Adrenal gland (tissue), 12 donors: ENCODE results near the gene STX2. TPM values are rescaled to one million over a fixed set of nuclear protein-coding genes. Genes with fewer than 3 reads are reported as not detected.
"Not testable (repeated sequence)": the region's sequence is repeated elsewhere in the genome, so short reads cannot be mapped to it uniquely, and the experiment has no call there.

Experiments used
- DNase-seq, 7 donors: peaks; one replicate each; pipeline ENCODE4 v3.0.0-alpha.2; 2019 to 2020
- H3K27ac ChIP-seq, 5 donors: fragments of 200-600 bp; sonication (generic) in 4 of 5; 1 replicate in 3 of 5; 2 replicates in 2 of 5; pipeline versions ENCODE4 v1.5.1 to v1.8.0; 2016 to 2020; ENCODE audit warnings: mild to moderate bottlenecking in 1 of 5
- H3K27me3 ChIP-seq: fragments of 200-600 bp; 2 replicates; pipeline ENCODE4 v1.8.0; 2021
- H3K36me3 ChIP-seq, 2 donors: fragments of 200-600 bp; replicated peaks in 1 of 2; 1 replicate in 1 of 2; 2 replicates in 1 of 2; pipeline versions ENCODE4 v1.5.1 to v1.8.0; 2018 to 2022
- H3K4me1 ChIP-seq, 2 donors: fragments of 200-600 bp; replicated peaks in 1 of 2; 1 replicate in 1 of 2; 2 replicates in 1 of 2; pipeline versions ENCODE4 v1.5.1 to v1.8.0; 2018 to 2021
- H3K4me3 ChIP-seq, 4 donors: fragments of 200-600 bp; sonication (generic) in 3 of 4; one replicate each; pipeline ENCODE4 v1.5.1; 2016 to 2018
- H3K9me3 ChIP-seq, 3 donors: fragments of 200-600 bp; sonication (generic) in 1 of 3; replicated peaks in 1 of 3; 1 replicate in 2 of 3; 2 replicates in 1 of 3; pipeline versions ENCODE4 v1.5.1 to v1.8.0; 2016 to 2021
- CTCF ChIP-seq, 6 experiments: fragments of 450-650 bp in 4 of 6; fragments of 200-600 bp in 2 of 6; sonication (generic) in 1 of 6; IDR thresholded peaks; 1 replicate in 5 of 6; 2 replicates in 1 of 6; pipeline versions ENCODE4 v1.5.1 to v1.8.0; 2016 to 2021; ENCODE audit warnings: antibody characterized with exemption in 6 of 6, mild to moderate bottlenecking in 2 of 6, moderate library complexity in 1 of 6
- POLR2A ChIP-seq, 2 donors: fragments of 450-650 bp; IDR thresholded peaks; one replicate each; pipeline ENCODE4 v1.6.1; 2017; ENCODE audit warnings: antibody characterized with exemption in 2 of 2, mild to moderate bottlenecking in 2 of 2, moderate library complexity in 1 of 2
- WGBS, 4 donors: extraction: QIAGEN DNeasy Blood & Tissue Kit in 2 of 4; methylation state at CpG; one replicate each; pipeline versions ENCODE4 v1.1.5 to v1.1.7; 2013 to 2017; 5-methylcytosine and 5-hydroxymethylcytosine counted together
- intact Hi-C, 2 donors: fragments of 100-400 bp; cut with DNase I; formaldehyde crosslinking; loops; one replicate each; pipeline versions ENCODE4 v1.14.1 to v1.15.0; 2022 to 2023
- polyA plus RNA-seq, 3 donors: library from polyadenylated mRNA; stranded (reverse); fragments of 200-250 nt in 2 of 3; fragments of 350-450 nt in 1 of 3; fragmentation: Illumina TruSeq in 1 of 3; extraction: RNeasy Lipid Tissue Mini Kit (QIAGEN cat#74804) in 1 of 3; gene quantifications; one replicate each; pipeline ENCODE4 v1.2.3, GENCODE V29; 2013 to 2014
- total RNA-seq, 9 donors: library from RNA; depleted of rRNA in 4 of 9; stranded (reverse); fragments of >200 nt in 4 of 9; fragments of 120-200 nt in 1 of 9; fragmentation: NEBNext Ultra II Directional in 1 of 9; extraction: Animal tissue kit (Norgen Biotek cat#: 25700) in 1 of 9; gene quantifications; one replicate each; pipeline versions ENCODE4 v1.1.0 to v1.2.4, GENCODE V29; 2013 to 2023
- donor health status: healthy with polysubstance abuse.
- donor health status: Bipolar disorder and iron deficiency.
- donor health status: DM: yes; HTN: yes; CAD: no.
- donor health status: DM: no; HTN: no; CAD: no.
- donor health status: DM: no; HTN: no; CAD: no.
- donor health status: DM: yes; HTN: yes; CAD: no.

The STX2 gene
- total and polyA plus RNA-seq, 12 donors = 8.3 to 23.8 (median 13.6) TPM

- Histone ChIP-seq H3K27me3 (no peaks in the 10 kb centered on the region), H3K9me3 (no peaks in the 10 kb centered on the region), H3K4me1 (no peaks in the 10 kb centered on the region), H3K36me3 (no peaks in the 10 kb centered on the region), H3K4me3 (no peak overlapping the region), H3K27ac (no peak overlapping the region)
- TF ChIP-seq CTCF (IDR thresholded peaks at IDR 0.05) (no peak), POLR2A (IDR thresholded peaks at IDR 0.05) (no peak)
- 52 to 63% (median 63%) methylated on average over 13 to 20 of the region's 20 CpGs for WGBS, 4 donors
- no peak for DNase-seq
- intact Hi-C loops = loop anchor here in 1 of 2 donors (10.0 kb wide), 1 partner anchor 708 kb away; no protein-coding TSS in a partner anchor
Observed at GRCh38 chr12:130752692-130753230, 86.3 kb downstream of the STX2 start.

GRCh38 chr12:130752037-130752436 is 87.0 kb downstream of the STX2 start:
- 81 to 93% (median 90%) methylated on average over 11 of the region's 11 CpGs for WGBS, 4 donors
- not testable (repeated sequence) for H3K36me3 ChIP-seq, H3K27ac ChIP-seq, H3K4me3 ChIP-seq, H3K9me3 ChIP-seq, H3K27me3 ChIP-seq, DNase-seq, H3K4me1 ChIP-seq
- intact Hi-C loops = loop anchor here in 1 of 2 donors (10.0 kb wide), 1 partner anchor 707 kb away; no protein-coding TSS in a partner anchor

GRCh38 chr12:130748786-130749185 is 90.3 kb downstream of the STX2 start:
- no peak overlapping the region for H3K4me3 ChIP-seq
- TF ChIP-seq CTCF (IDR thresholded peaks at IDR 0.05) (no peak), POLR2A (IDR thresholded peaks at IDR 0.05) (no peak)
- no peaks in the 10 kb centered on the region for H3K27me3 ChIP-seq
- 49 to 58% (median 56%) methylated on average over 8 to 10 of the region's 10 CpGs for WGBS, 4 donors
- no peak overlapping the region for H3K27ac ChIP-seq
- no peaks in the 10 kb centered on the region for H3K36me3 ChIP-seq
- no peaks in the 10 kb centered on the region for H3K4me1 ChIP-seq
- H3K9me3 ChIP-seq = no peaks in the 10 kb centered on the region
- intact Hi-C loops = no loop called here
- no peak for DNase-seq

DNA sequence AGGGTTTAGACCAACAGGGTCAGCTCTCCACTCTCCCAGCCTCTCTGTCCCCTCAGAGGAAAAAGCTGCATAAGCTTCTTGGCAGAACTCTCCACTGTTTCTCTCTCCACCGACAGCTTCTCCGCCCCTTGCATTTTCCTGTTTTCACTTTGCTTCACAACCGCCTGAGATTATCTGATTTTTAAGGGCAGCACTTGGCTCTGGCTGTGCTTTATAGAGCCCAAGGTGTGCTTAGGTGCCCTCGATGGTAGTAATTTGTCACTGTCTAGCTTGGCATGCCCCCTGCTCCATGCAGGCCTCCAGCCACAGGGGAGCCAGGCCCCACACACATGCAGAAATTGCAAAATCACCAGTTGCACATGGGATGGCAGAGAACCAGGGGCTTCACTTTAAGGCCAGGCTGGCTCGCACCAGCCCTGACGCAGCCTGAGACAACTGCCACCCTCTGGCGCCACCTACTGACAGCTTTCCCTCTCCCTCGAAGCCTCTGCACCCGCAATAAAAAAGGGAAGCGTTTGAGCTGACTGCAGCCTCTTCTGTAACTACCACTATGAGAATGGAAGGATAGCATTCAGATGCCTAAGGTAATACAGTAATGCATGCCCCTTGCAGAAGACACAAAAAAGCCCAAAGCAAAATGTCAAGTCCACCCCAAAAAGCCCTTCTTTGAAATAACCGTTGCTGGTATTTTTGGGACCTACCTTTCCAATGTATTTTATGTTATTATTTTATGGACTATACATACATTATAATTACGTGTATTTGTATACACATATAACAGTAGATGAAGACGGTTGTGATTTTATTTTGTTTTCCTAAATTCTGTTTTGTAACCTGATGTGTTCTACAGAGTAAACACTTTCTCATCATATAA is 90.9 kb downstream of the STX2 start:
- Histone ChIP-seq H3K4me3 (no peak overlapping the region), H3K27me3 (no peaks in the 10 kb centered on the region), H3K4me1 (no peaks in the 10 kb centered on the region), H3K36me3 (no peaks in the 10 kb centered on the region), H3K9me3 (no peaks in the 10 kb centered on the region), H3K27ac (no peak overlapping the region)
- no peak for TF ChIP-seq POLR2A (IDR thresholded peaks at IDR 0.05)
- TF ChIP-seq CTCF (IDR thresholded peaks at IDR 0.05) = peak; percentile 64 to 90 (median 74)
- intact Hi-C loops = no loop called here
- peak; percentile 63 to 93 (median 83) for DNase-seq
- 7 to 10% (median 7%) methylated on average over 11 to 13 of the region's 13 CpGs for WGBS, 4 donors
